CD4-positive, alpha-beta T cell treated with Interleukin-10 for 1 hour (primary cell): Measurements from ENCODE around the gene ADPRHL1.

ENCODE experiments used
- DNase-seq: peaks from one replicate; pipeline ENCODE4 v3.0.0-alpha.2; 2020

Gene ADPRHL1

DNA sequence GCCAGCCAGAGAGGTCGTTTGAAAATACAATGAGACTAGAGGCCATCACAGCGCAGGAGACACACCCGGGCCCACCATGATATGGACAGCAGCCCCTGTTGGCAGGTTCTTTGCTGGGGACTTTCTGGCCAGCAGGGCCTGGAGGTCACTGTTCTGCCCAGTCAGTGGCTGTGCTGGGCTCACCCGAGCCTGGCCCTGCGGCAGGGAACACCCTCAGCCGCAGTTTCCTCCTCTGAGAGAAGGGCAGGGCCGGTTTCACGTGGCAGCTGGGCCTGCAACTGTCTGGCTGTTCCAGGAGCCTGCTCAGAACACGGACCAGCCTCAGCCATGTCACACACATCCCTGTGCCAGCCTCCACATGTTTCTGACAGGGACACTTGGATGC is 39.4 kb downstream of the ADPRHL1 start:
- no peak for DNase-seq

DNA sequence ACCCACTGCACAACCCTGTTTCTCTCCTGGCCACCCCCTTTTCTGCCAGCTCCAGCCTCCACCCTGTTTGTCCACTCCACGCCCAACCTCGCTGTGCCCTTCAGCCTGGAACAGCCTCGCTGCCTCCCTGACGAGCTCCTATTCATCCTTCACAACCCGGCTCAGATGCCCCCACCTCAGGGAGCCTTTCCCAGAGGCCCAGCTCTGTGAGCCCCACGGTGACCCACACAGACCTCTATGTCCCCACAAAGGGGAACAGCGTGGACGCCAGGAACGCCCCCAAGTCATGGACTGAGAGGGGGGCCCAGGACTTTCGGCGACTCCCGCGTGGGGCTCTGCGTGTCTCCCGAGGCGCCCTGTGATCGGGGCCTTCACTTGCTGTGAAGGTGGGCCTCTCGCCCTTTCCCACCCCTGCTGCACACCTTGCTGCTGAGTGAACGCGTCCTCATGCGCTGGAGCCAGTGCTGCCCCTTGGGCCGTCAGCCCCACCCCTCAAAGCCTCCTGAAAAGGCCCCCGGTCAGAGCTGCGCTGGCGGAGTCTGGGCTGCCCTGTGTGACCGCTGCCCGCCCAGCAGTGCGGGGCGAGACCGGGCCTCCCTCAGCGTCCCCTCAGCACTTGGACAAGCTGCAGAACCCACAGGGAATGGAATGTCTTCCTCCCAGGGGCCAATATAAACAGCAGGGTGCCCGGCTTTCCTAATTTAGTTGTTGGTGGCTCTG is 40.0 kb downstream of the ADPRHL1 start:
- DNase-seq: no peak

GRCh38 chr13:113412440-113412839 is 40.8 kb downstream of the ADPRHL1 start:
- DNase-seq: no peak

- no peak for DNase-seq
These were observed 41.9 kb downstream of the ADPRHL1 start for GRCh38 chr13:113411216-113412023.

- DNase-seq: no peak
These were observed 42.7 kb downstream of the ADPRHL1 start for GRCh38 chr13:113410472-113411201.

DNA sequence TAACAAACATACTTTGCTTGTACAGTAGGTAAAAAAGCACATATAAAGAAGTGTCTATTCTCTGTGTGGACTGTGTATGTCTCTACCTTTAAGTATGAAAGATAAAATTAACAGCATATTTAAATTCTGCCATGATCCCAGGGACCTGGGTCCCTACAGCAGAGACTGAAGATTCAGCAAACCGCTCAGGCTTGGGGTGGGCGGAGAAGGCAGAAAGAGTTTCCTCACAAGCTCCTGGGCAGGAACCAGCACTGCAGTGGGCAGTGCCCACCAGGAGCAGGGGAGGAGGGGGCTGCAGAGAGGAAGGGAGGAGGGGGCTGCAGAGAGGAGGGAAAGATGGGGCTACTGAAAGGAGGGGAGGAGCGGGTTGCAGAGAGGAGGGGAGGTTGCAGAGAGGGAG is 44.7 kb downstream of the ADPRHL1 start:
- DNase-seq: no peak

- no peak for DNase-seq
These were observed 45.5 kb downstream of the ADPRHL1 start for GRCh38 chr13:113407531-113408393.

- no peak for DNase-seq
These were observed 46.2 kb downstream of the ADPRHL1 start for GRCh38 chr13:113407103-113407530.

- no peak for DNase-seq
These were observed 46.8 kb downstream of the ADPRHL1 start for GRCh38 chr13:113406321-113407102.

- no peak for DNase-seq
These were observed 47.6 kb downstream of the ADPRHL1 start for GRCh38 chr13:113405481-113406300.

- no peak for DNase-seq
These were observed 48.4 kb downstream of the ADPRHL1 start for GRCh38 chr13:113404723-113405471.

DNA sequence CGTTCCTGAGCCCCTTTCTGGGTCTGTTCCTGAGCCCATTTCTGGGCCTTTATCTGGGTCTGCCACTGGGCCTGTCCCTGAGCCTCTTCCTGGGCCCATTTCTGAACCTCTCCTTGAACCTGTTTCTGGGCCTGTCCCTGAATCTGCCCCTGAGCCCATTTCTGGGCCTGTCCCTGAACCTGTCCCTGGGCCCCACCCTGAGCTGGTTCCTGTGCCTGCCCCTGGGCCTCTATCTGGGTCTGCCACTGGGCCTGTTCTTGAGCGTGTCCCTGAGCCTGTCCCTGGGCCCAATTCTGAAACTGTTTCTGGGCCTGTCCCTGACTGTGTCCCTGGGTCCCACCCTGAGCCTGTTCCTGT is 48.9 kb downstream of the ADPRHL1 start:
- no peak for DNase-seq

DNA sequence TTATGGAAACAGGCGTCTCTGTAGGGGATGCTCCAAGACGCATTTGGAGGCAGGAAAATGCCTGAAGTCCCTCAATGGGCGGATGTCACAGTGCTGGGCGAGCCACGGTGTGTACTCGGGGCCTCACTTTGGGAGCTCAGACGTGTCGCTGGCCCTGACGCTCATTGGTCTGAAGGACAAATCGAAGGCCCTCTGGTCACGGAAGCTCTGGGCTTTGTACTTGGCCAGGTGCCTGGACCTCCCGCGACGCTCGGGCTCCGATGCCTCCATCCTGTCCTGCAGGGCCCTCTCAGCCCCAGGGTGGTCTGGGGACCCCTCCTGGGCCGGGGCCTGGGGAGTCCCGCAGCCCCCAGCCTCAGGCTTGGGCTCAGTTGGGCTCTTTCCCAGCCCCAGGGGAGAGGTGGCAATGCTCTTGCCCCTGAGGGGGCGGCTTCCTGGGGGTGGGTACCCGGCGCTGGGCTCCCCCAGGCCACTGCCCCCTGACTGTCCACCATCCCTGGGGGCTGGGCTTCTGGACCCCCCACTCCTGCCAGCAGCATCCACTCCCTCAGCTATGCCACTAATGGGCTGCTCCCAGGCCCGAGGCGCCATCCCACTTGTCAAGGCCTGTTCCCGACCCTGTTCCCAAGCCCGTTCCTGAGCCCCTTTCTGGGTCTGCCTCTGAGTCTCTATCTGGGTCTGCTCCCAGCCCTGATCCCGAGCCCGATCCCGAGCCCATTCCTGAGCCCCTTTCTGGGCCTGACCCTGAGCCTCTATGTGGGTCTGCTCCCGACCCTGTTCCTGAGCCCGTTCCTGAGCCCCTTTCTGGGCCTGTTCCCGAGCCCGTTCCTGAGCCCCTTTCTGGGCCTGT is 49.8 kb downstream of the ADPRHL1 start:
- DNase-seq: no peak

- DNase-seq: no peak
These were observed 50.6 kb downstream of the ADPRHL1 start for GRCh38 chr13:113402471-113403254.

GRCh38 chr13:113401452-113402415 is 51.6 kb downstream of the ADPRHL1 start:
- no peak for DNase-seq

- DNase-seq: no peak
These were observed 52.5 kb downstream of the ADPRHL1 start for GRCh38 chr13:113400621-113401451.
